Rectal smooth muscle tissue (tissue), 1 donor: ENCODE results near the gene CHRM1.
"Not testable (repeated sequence)": the region's sequence is repeated elsewhere in the genome, so short reads cannot be mapped to it uniquely, and the experiment has no call there.

Experiments
- H3K27ac ChIP-seq: one replicate; pipeline ENCODE4 v1.7.0; 2013; ENCODE audit warnings: low read depth, low read length, inconsistent platforms
- H3K27me3 ChIP-seq: one replicate; pipeline ENCODE4 v1.7.0; 2013; ENCODE audit warnings: low read length; ENCODE audit not compliant: control insufficient read depth, insufficient read depth
- H3K36me3 ChIP-seq: one replicate; pipeline ENCODE4 v1.7.0; 2013; ENCODE audit warnings: low read length; ENCODE audit not compliant: control insufficient read depth, insufficient read depth
- H3K4me1 ChIP-seq: one replicate; pipeline ENCODE4 v1.7.0; 2013; ENCODE audit warnings: low read length; ENCODE audit not compliant: control insufficient read depth, insufficient read depth
- H3K4me3 ChIP-seq: one replicate; pipeline ENCODE4 v1.7.0; 2013; ENCODE audit warnings: low read length
- H3K9ac ChIP-seq: one replicate; pipeline ENCODE4 v1.7.0; 2013; ENCODE audit warnings: low read length

Gene CHRM1

GRCh38 chr11:62875698-62876478, 45.3 kb downstream of the CHRM1 start:
- H3K9ac ChIP-seq, result no peak overlapping the region
- H3K27ac ChIP-seq, result no peak overlapping the region
- H3K4me1 ChIP-seq, result peaks cover 14% of the 10 kb centered on the region
- no peak overlapping the region for H3K4me3 ChIP-seq
- H3K36me3 ChIP-seq, result peaks cover 2% of the 10 kb centered on the region
- H3K27me3 ChIP-seq, result peaks cover 1% of the 10 kb centered on the region

DNA sequence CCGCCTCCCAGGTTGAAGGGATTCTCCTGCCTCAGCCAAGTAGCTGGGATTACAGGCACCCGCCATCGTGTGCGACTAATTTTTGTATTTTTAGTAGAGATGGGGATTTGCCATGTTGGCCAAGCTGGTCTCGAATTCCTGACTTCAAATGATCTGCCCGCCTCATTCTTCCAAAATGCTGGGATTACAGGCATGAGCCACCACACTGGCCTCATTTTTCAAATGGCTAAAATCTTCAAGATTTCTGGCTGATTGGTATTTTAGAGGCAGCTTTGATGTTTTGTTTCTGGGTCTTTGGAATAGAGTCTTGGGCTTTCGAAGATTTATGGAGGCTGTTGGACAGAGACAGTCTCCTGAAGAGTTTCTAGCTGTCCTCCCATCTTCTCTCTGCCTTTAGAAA, 46.3 kb downstream of the CHRM1 start:
- H3K4me3 ChIP-seq, result no peak overlapping the region
- H3K27ac ChIP-seq, result no peak overlapping the region
- no peaks in the 10 kb centered on the region for H3K27me3 ChIP-seq
- peaks cover 7% of the 10 kb centered on the region for H3K4me1 ChIP-seq
- H3K36me3 ChIP-seq, result no peaks in the 10 kb centered on the region
- no peak overlapping the region for H3K9ac ChIP-seq

DNA sequence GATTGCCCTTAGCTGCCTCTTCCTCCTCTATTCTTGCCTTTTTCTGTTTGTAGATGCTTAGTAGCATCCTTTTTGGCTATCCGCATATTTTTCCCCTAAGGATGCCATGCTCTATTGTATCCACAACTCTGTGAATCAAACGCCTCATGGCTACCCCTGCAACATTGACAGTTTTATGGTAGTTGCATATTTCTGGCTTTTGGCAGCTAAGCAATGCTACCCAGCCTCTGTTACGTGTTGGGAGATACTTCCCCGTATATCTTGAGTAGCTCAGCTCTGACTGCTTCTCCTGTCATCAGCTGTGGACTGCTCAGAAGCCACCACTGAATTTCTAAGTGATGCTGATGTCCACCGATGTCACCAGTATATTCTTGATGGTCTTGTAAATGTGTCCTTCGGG, 55.5 kb downstream of the CHRM1 start:
- H3K9ac ChIP-seq, result no peak overlapping the region
- H3K4me1 ChIP-seq, result no peaks in the 10 kb centered on the region
- H3K36me3 ChIP-seq, result no peaks in the 10 kb centered on the region
- H3K27me3 ChIP-seq, result no peaks in the 10 kb centered on the region
- no peak overlapping the region for H3K27ac ChIP-seq
- H3K4me3 ChIP-seq, result no peak overlapping the region

DNA sequence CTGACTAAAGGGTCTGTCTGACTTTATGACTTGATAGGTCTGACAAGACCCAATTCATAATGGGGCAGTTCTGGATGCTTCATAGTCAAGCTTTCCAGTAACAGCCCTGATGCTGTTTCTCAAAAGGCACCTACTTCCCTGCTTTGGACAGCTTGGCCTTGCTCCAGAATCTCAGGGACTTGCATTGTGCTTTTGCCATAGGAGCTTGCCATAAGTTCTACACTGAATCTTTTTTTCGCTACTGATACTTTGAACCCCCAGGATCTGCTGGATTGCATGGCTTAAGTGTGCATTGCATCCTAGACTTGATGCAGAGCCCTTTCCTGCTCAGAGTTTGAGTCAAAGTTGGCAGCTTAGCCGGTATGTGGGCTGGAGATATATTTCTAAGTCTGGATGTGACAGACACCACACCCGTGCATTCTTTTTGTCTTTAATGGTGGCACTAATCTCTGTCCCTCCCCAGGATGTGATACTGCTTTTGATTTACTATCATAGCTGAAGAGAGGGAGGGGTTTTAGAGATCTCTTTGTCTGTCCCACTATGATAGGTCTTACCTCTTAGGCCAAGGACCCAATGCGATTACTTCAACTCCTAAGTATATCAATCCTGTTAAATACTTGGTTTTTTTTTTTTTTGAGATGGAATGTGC, 57.4 kb downstream of the CHRM1 start:
- no peaks in the 10 kb centered on the region for H3K4me1 ChIP-seq
- no peak overlapping the region for H3K27ac ChIP-seq
- H3K9ac ChIP-seq, result no peak overlapping the region
- no peaks in the 10 kb centered on the region for H3K36me3 ChIP-seq
- no peak overlapping the region for H3K4me3 ChIP-seq
- H3K27me3 ChIP-seq, result no peaks in the 10 kb centered on the region

DNA sequence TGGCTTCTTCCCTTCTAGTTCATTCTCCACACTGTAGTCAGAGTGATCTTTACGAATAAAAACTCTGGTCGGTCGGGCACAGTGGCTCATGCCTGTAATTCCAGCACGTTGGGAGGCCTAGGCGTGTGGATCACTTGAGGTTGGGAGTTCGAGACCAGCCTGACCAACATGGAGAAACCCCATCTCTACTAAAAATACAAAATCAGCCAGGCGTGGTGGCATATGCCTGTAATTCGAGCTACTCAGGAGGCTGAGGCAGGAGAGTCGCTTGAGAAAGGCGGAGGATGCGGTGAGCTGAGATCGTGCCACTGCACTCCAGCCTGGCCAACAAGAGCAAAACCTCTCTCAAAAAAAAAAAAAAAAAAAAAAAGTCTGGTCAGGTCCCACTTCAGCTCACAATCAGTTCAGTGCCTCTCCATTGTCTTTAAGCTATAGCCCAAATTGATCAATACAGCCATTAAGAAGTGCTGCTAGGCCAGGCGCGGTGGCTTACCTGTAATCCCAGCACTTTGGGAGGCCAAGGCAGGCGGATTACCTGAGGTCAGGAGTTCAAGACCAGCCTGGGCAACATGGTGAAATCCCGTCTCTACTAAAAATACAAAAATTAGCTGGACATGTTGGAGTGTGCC, 59.5 kb downstream of the CHRM1 start:
- H3K36me3 ChIP-seq, H3K27me3 ChIP-seq, H3K9ac ChIP-seq, H3K4me1 ChIP-seq, H3K4me3 ChIP-seq, H3K27ac ChIP-seq: not testable (repeated sequence)

DNA sequence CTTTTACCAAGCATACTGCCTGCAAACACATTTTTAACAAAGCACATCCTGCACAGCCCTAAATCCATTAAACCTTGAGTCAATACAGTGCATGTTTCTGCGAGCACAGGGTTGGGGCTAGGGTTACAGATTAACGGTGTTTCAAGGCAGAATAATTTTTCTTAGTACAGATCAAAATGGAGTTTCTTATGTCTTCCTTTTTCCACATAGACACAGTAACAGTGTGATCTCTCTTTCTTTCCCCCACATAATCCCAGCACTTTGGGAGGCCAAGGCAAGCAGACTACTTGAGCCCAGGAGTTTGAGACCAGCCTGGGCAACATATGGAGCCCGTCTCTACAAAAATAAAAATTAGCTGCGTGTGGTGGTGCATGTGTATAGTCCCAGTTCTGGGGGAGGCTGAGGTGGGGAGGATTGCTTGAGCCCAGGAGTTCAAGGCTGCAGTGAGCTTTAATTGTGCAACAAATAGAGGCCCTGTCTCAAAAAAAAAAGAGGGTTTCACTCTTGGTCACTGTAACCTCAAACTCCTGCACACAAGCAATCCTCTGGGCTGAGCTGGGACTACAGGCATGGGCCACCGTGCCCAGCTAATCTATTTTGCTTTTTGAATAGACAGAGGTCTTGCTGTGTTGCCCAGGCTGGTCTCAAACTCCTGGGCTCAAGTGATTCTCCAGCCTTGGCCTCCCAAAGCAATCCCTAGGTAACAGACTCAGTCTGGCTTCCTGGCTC, 60.2 kb downstream of the CHRM1 start:
- no peaks in the 10 kb centered on the region for H3K27me3 ChIP-seq
- H3K36me3 ChIP-seq, result no peaks in the 10 kb centered on the region
- no peak overlapping the region for H3K27ac ChIP-seq
- H3K4me3 ChIP-seq, result no peak overlapping the region
- no peak overlapping the region for H3K9ac ChIP-seq
- no peaks in the 10 kb centered on the region for H3K4me1 ChIP-seq

- H3K36me3 ChIP-seq, H3K4me1 ChIP-seq, H3K4me3 ChIP-seq, H3K9ac ChIP-seq, H3K27ac ChIP-seq, H3K27me3 ChIP-seq: not testable (repeated sequence)
Measured at GRCh38 chr11:62859281-62859703, 61.9 kb downstream of the CHRM1 start.
